HuH-7 (cell line): ENCODE results near the gene TFAP2D.
A peak's percentile ranks its signal among the peaks of the same experiment; 100 is the strongest.

Source experiments
- DNase-seq: peaks from one replicate; pipeline ENCODE4 v3.0.0; 2011; ENCODE audit warnings: low spot score

TFAP2D gene

GRCh38 chr6:50720623-50721022 is 7.3 kb downstream of the TFAP2D start:
- peak; percentile 18 for DNase-seq

GRCh38 chr6:50721978-50722377 is 8.7 kb downstream of the TFAP2D start:
- DNase-seq, result no peak

GRCh38 chr6:50722829-50723554 is 9.7 kb downstream of the TFAP2D start:
- no peak for DNase-seq

GRCh38 chr6:50724381-50725124 is 11.2 kb downstream of the TFAP2D start:
- no peak for DNase-seq

GRCh38 chr6:50734488-50734887 is 21.2 kb downstream of the TFAP2D start:
- no peak for DNase-seq

GRCh38 chr6:50742161-50742560 is 28.8 kb downstream of the TFAP2D start:
- no peak for DNase-seq

GRCh38 chr6:50744976-50745375 is 31.6 kb downstream of the TFAP2D start:
- DNase-seq, result no peak

- no peak for DNase-seq
Observed at GRCh38 chr6:50762798-50763197, 49.5 kb downstream of the TFAP2D start.

- DNase-seq, result no peak
Observed at GRCh38 chr6:50778696-50779095, 65.4 kb downstream of the TFAP2D start.

- no peak for DNase-seq
Observed at GRCh38 chr6:50780382-50780781, 67.1 kb downstream of the TFAP2D start.

GRCh38 chr6:50785921-50786320 is 72.6 kb downstream of the TFAP2D start:
- DNase-seq, result no peak

GRCh38 chr6:50791900-50792508 is 78.7 kb downstream of the TFAP2D start:
- DNase-seq, result peak; percentile 40

- DNase-seq, result no peak
Observed at GRCh38 chr6:50792771-50793170, 79.4 kb downstream of the TFAP2D start.

- DNase-seq, result no peak
Observed at GRCh38 chr6:50795574-50795973, 82.2 kb downstream of the TFAP2D start.

- no peak for DNase-seq
Observed at GRCh38 chr6:50804283-50804682, 91.0 kb downstream of the TFAP2D start.

GRCh38 chr6:50807035-50807434 is 93.7 kb downstream of the TFAP2D start:
- DNase-seq, result no peak

GRCh38 chr6:50815436-50816114 is 102.2 kb downstream of the TFAP2D start:
- DNase-seq, result no peak

- DNase-seq, result peak; percentile 60
Observed at GRCh38 chr6:50816115-50816675, 102.9 kb downstream of the TFAP2D start.

GRCh38 chr6:50816947-50817645 is 103.8 kb downstream of the TFAP2D start:
- no peak for DNase-seq

- no peak for DNase-seq
Observed at GRCh38 chr6:50817646-50817950, 104.3 kb downstream of the TFAP2D start.

GRCh38 chr6:50818020-50818419 is 104.7 kb downstream of the TFAP2D start:
- no peak for DNase-seq

GRCh38 chr6:50818673-50819072 is 105.3 kb downstream of the TFAP2D start, which contains the start of gene TFAP2B:
TSS of gene TFAP2B (plus strand) at chr6:50818871. CDS start at chr6:50818892, 21 bp downstream.
- DNase-seq, result no peak
